ENCODE results near the gene SH3GL3.

SH3GL3 gene

DNA sequence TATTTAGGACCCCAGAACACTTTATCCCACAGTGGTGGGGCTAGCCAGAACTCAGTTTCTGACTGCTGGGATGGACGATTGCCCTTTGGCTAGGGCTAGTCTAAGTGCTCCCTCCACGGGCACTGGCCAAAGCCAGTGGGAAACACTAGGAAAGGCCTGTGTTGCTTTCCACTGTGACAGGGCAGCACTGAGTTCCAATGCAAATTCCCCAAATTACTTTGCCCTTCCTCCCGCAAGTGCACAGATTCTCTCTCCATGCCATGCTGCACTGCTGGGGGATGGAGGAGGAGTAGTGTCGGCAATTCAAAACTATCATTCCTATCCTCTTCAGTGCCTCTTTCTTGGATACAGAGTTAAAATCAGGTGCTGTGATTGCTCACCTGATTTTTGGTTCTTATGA, 100.0 kb downstream of the SH3GL3 start:
- TF ChIP-seq, protein P1, sequence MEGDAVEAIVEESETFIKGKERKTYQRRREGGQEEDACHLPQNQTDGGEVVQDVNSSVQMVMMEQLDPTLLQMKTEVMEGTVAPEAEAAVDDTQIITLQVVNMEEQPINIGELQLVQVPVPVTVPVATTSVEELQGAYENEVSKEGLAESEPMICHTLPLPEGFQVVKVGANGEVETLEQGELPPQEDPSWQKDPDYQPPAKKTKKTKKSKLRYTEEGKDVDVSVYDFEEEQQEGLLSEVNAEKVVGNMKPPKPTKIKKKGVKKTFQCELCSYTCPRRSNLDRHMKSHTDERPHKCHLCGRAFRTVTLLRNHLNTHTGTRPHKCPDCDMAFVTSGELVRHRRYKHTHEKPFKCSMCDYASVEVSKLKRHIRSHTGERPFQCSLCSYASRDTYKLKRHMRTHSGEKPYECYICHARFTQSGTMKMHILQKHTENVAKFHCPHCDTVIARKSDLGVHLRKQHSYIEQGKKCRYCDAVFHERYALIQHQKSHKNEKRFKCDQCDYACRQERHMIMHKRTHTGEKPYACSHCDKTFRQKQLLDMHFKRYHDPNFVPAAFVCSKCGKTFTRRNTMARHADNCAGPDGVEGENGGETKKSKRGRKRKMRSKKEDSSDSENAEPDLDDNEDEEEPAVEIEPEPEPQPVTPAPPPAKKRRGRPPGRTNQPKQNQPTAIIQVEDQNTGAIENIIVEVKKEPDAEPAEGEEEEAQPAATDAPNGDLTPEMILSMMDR (IDR thresholded peaks at IDR 0.05; ENCODE audit: low read depth, low read length) = no peak
- no peak overlapping the region for H3K4me3 ChIP-seq (ENCODE audit: low read depth, low read length)

DNA sequence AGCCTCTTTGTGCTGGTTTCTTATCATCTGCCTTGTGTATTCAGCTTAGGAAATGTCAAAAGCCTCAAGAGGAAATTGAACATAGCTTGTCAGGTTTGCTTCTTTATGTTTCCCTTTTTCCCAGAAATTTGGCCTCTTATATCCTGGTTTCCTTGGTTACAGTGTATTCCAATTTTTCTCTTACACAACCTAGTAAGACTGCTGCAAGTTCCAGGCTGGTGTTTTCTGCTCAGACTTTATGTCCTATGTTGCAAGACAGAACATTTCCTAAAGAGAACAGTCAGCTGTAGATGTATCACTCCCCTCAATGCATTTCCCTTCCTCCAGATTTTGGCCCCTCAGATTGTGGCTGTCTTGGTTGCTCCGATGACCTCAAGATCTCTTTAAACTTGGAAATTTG, 102.5 kb downstream of the SH3GL3 start:
- TF ChIP-seq, protein P1 (IDR thresholded peaks at IDR 0.05; ENCODE audit: low read depth, low read length) = no peak
- no peak overlapping the region for H3K4me3 ChIP-seq (ENCODE audit: low read depth, low read length)

DNA sequence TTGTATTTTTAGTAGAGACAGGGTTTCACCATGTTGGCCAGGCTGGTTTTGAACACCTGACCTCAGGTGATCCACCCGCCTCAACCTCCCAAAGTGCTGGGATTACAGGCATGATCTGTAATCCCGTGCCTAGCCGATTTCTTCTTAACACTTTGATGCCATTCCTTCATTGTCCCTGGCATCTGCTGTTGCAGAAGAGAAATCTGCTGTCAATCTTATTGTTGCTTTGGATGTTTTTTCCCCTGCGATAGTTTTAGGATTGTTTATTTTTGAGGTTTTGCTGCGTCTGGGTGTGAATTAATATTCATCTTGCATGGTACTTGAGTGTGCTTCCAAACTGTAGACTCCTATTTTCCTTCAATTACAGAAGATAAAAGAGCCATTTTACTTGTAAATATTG, 107.4 kb downstream of the SH3GL3 start:
- TF ChIP-seq, protein P1 (IDR thresholded peaks at IDR 0.05; ENCODE audit: low read depth, low read length) = no peak

GRCh38 chr15:83555383-83555782, 108.2 kb downstream of the SH3GL3 start:
- TF ChIP-seq, protein P1 (IDR thresholded peaks at IDR 0.05; ENCODE audit: low read depth, low read length) = no peak
- H3K4me3 ChIP-seq (ENCODE audit: low read depth, low read length) = no peak overlapping the region

More for the DNA sequence above, 107.4 kb downstream of the SH3GL3 start:
- no peak overlapping the region for H3K4me3 ChIP-seq (ENCODE audit: low read depth, low read length)

DNA sequence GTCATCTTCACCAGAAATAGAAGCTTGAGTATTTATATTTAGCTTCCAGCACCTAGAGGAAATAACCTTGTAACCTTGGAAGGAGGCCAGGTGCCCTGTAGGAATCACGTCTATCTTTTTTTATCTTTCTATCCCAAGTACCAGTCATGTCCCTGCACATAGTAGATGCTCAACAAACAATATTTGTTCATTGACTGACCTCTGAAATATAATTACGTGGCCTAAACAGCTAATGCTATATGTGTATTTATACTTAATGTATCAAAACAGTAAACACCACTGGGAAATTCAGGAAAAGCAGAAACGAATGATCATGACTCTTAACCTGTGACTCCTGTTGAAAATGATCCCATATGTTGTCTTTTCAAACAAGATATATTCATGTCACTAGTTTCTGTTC, 108.9 kb downstream of the SH3GL3 start:
- TF ChIP-seq, protein P1 (IDR thresholded peaks at IDR 0.05; ENCODE audit: low read depth, low read length) = no peak
- no peak overlapping the region for H3K4me3 ChIP-seq (ENCODE audit: low read depth, low read length)

DNA sequence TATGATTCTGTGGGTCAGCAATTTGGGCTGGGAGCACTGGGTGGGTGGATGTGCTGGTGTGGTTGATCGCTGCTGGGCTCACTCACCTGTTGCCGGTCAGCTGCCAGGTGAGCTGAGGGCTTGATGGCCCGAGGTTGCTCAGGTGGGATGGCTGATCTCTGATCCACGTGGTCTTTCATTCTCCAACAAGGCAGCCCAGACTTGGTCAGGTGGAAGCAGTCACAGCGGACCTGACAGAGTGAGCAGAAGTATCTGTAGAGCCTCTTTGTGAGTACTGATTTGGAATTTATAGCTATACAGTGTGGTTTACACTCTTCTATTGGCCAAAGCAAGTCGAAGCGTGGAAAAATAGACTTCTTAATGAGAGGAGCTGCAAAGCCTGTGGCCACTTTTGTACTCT, 109.6 kb downstream of the SH3GL3 start:
- TF ChIP-seq, protein P1 (IDR thresholded peaks at IDR 0.05; ENCODE audit: low read depth, low read length) = no peak
- no peak overlapping the region for H3K4me3 ChIP-seq (ENCODE audit: low read depth, low read length)

DNA sequence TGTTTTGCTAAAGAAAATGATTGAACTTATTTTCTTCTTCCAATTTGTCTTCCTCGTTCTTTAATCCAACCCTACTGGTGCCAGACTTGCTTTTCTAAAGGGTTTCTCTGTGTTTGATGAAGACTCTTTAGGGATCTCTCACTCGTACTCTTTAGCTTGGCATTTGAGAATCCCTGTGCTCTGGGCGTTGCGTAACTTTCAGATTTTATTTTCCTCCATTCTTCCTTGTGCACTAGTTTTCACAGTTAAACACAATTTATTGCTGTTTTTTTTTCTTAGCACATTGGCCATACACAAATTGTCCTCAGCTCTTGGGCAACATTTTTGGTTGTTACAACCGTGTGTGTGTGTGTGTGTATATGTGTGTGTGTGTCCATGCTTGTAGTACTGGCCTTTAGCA, 111.0 kb downstream of the SH3GL3 start:
- no peak overlapping the region for H3K4me3 ChIP-seq (ENCODE audit: low read depth, low read length)
- TF ChIP-seq, protein P1 (IDR thresholded peaks at IDR 0.05; ENCODE audit: low read depth, low read length) = no peak

Measured in WI38 (cell line).